Hematopoietic multipotent progenitor cell treated with erythropoietin and hydrocortisone succinate and interleukin-3 and kit ligand, for 15 days (in vitro differentiated cells): ENCODE results near the gene RBMS3.

Experiments used
- DNase-seq: peaks from one replicate; pipeline ENCODE4 v3.0.0-alpha.2; 2015; ENCODE audit warnings: low spot score

The RBMS3 gene

DNA sequence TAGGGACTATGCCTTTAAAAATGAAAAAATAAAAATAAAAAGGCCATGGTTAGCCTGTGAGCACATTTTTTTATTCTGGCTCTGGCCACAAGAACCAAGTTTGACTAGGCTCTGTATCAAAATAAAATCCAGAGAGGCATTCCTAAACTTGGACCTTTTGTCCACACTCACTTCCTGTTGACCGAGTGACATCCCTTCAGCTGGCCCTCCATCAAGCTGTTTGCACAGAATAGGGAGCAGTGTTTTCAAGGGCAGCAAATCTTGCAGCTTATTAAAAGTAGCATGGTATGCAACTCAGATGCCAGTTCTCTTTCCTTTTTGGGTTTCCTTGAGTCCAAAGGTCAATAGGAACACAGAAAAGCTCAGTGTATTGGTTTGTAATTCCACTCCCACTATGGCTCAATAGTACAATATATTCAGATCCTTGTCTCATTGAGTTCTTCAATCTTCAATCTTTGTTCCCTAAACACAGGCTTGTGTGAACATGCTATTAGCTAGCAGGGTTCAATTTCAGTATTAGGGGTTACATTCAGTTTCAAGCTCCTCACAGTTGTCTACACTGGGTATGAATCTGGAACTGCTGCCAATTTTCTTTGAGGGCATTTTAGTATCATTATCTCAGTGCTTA lies 244.5 kb downstream of the RBMS3 start:
- DNase-seq = no peak

DNA sequence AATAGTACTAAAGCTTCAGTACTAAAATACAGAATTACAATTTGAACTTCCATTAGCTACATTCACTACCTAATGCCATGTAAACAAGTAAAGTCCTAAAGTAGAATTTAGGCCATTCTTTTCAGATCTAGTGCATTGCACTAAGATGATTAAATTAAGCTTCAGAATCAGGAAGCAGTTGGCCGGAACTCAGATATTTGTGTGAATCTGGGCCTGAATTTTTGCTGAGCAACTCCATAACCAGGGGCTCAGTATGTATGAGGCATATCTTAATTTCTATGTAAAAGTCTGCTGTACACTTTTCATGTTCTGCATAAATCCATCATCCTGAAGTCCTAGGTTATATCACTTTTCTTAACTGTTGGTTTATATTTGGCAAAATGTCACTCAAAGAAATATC lies 246.4 kb downstream of the RBMS3 start:
- no peak for DNase-seq

DNA sequence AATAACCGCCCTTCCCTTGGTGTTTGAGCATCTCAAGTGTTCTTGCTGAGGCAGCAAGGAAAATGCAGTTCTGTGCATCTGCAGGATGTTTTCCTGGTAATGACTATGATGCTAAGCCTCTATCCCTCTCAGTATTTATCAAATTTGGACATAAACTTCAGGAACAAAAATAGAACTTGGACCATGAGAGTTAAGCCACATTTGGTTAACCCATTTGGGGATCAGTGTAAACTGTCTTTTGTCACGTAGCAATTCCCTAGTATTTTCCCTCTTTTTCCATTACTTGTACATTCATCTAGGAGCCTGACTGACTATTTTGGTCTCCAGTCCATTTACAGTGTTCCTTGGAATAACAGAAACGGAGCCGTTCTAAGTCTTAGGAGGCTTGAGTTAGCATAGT lies 250.8 kb downstream of the RBMS3 start:
- no peak for DNase-seq

DNA sequence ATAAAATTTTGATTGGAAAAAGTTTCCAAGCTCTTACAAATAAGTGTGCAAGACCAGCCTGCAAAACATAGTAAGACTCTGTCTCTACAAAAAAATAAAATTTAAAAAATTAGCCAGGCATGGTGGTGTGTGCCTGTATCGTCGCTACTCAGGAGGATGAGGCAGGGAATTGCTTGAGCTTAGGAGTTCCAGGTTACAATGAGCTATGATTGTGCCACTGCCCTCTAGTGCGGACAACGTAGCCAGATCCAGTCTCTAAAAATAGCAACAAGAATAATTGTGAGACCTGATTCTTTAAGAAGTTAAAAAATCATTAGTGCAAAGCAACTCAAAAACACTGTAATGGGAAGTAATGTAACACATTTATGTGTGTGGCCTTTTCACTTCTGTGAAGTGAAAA lies 251.6 kb downstream of the RBMS3 start:
- no peak for DNase-seq

DNA sequence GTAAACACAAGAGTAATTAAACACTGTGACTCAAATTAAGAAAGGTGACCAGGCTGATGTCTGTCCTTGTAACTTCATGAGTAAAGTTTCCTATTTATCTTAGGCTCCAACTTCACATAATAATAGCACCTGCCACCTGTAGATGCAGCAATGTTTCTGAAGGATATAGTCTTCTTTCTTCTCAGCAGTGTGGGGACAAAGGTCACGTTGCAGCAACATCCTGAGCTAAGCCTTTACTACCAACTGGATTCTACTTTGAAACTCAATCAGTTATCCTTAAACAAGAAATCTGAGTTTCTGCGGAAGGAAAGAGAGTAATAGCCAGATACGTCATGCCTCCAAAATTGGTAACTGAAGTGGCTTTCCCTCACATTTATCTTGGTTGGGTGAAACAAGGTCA lies 253.1 kb downstream of the RBMS3 start:
- no peak for DNase-seq

DNA sequence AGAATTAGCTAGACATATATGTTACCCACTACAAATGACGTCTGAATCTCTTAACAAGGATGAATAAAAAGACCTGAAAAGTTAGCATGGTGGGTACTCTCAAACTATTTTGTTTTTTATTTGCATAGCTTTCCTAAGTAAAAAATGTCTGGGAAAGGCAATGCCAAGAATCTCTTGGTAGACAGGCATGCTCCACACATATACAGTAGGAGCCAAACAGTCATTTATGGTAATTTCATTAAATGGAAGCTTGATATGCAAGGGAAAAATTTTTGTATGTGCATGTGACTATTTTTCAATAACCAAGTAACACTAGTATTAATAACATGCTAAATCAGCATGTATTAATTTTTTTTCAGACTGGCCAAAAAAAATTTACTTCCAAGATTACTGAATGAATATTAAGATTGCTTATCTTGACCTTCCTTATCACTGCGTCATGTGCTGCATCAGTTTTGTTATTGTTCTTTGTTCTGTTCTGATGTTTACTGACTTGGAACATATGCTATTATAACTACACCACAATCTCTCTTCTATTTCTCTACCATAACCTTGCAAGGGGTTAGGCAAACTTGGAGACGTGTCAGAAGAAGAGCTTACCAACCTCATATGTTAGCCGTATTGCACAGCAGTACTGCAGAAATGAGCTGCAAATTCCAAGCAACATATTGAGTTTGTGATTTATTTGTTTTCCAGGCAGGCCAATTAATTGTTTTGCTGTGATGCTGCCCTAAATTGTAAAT lies 255.3 kb downstream of the RBMS3 start:
- no peak for DNase-seq

DNA sequence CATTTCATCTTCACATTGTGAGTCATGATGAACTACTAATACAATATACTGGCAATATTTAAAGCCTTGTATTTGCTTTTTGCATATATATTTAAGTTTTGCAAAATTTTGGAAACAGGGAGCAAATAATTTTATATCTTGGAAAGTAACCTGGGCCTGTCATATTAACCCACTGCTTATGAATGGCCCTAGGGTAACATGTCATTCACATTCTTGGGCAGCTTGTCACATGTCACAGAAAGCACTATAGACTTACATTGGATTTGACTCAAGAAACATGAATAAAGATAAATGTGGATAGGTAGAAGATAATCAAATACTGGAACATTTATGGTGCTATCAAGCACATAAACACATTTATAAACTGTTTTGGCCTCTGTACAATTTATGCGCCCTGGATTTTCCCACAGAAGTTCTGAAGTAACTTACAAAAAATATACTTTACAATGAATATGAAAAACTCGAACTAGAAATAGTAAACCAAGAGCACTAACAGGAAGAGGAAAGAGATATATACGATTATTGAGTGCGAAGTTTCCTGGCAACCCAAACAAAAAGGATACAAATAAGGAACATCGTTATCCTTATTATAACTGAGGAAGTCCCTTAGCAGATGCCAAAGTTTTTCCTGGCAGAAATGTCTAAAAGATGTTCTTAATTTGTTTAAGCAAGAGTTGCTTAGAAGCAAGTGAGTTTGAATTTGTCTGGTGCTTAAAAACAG lies 257.2 kb downstream of the RBMS3 start:
- no peak for DNase-seq

DNA sequence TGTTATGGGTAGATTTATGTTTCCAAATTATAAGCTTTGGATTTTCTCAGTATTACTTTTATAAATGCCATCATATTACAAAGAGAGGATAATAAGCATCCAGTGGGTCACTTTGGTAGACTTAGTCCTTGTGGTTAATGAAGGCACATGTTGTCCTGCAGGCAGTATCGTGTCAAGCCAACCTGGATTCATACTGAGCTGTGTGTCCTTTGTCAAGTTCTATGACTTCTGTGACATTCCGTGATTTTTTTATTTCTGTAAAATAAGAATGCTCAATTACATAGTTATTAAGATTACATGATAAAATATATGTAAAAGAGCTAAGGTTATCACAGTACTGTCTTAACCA lies 257.7 kb downstream of the RBMS3 start:
- no peak for DNase-seq

DNA sequence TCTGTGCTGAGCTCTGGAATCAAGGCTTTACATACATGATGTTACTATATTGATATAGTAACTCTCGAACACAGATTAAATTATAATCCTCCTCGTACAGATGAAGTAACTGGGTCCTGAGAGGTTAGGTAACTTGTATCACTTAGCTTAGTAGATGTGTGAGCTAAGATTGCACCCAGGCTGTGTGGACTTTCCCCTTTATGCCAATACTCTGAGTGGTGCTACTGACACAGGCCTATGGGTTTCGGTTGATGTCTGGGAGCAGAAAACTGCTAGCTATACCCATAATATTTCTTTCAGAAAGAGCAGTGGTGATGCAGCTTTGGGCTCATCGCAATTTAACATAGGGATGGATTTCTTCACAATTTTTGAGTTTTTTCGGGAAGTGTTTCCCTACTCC lies 259.7 kb downstream of the RBMS3 start:
- no peak for DNase-seq

DNA sequence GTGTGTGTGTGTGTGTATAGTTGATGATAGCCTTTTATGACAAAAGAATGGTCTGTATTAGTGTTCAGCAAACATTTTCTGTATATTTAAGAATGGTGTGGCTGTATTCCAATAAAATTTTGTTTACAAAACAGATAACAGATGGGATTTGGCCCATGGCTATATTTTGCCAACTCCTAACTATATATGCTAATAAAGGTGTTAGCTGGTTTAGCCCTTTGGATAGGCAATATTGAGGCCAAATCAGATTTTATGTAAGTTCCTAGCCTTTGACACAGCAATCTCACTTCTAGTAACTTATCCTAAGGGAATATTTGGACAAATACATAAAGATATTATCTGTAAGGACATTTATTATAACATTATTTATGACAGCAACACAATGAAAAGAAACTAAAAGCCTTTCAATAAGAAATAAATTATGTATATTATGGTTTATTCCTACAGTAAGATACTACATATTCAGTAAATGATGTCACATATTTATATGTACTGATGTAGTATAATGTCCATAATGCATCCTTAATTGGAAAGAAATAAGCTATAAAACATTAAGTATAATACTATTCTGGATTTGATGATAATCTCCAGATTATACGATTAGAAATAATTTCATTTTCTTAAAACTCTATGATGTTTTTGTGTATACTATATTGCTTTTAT lies 264.0 kb downstream of the RBMS3 start:
- no peak for DNase-seq

DNA sequence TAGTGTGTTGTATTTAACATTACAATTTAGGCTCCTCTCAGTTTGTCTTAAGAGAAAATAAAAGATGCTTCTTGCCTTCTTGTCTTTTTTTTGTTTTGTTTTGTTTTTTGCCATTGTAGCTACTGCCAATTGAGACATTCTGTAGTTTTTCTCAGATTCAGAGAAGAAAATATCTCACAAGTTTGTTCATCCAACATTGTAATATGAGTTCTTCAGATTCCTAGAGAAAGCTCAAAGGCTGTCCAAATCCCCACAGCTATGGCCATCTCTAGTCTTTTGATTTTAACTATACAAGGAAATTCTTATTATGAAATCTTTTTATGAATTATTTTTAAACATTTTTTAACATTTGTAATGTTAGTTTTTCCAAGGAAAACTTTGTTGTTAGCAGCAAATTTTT lies 264.7 kb downstream of the RBMS3 start:
- no peak for DNase-seq

DNA sequence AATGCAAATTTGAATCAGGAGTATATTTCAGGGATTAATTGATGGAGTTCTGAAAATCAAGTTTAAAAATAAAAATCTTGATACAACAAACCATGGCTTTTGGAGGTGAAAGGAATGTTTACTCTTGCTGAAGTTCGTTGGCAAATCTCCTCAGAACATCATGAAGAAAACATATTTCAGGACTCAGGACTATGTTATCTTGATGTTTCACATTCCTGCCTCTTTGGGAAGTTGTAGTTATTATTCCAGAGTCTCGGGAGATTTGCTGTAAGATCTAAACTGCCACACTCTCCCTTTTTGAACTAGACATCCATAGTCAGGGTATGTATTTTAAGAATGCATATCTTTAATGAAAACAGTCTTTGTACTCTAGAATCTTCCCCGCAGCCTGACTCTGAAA lies 271.2 kb downstream of the RBMS3 start:
- DNase-seq = no peak

DNA sequence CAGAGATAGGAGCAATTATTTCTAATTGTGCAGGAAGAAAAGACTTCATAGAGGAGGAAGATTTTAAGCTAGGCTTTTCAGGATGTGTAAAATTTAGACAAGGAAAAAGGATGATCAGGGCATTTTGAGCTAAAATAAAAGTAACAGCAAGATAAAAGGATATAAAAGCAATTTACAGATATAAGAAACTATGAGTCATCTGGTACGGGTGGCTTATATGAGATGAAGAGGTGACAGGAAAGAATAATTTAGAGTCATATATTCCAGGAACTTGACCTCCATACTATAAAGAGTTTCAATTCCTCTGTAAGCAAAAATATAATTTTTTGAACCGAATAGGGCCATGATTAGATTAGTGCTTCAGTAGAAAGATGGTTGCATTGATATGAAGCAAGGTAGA lies 273.7 kb downstream of the RBMS3 start:
- DNase-seq = no peak

DNA sequence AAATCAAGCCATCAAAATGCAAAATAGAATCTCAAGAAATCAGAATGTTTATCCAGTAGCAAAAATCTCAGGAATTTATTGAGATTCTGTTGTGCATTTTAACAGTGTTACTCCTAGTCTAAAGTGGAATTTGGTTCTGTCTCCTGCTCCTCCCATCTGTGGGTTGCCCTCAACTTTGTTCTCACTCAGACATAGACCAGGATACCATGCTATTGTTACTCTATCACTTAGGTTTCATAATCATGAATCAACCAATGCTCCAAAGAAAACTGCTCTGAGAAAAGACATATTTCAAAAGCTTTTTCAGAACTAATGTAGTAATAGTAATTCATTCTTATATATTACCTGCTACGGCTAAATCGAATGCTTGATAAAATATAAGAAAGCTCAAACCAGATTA lies 274.7 kb downstream of the RBMS3 start:
- DNase-seq = no peak

DNA sequence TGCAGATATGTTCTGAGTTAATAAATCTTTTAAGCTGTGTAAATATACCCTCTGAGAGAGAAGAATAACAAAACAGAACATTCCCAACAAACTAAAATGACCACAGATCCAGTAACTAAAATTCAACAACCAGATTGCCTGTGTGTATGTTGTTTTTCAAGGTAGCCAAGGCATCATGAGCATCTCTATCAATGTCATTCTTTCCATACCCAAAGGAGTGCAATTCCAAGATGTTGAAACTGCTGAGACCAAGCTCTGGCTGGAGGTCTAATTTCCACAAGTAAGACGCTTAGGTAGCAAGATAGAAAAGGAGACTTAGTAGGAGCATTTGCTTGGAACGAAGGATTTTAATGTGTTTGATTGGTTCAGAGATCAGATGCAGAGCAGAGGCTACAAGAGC lies 276.3 kb downstream of the RBMS3 start:
- DNase-seq = no peak

DNA sequence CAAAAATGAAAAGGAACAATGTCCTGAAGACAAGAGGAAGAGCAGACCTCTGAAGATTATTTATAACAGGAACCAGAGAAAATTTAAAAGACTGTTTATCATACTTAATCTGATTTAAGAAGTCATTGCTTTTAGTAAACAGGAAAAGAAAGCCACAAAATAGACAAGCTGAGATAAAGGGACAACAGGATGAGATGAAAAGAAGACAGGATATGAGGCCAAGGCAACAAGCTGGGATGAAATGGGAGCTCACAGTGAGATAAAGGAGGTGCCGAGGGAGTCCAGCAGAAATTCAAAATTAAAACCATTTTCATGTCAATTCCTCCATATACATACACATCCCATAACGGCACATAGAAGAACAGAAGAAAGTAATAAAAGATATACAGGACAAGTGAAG lies 277.0 kb downstream of the RBMS3 start:
- DNase-seq = no peak

DNA sequence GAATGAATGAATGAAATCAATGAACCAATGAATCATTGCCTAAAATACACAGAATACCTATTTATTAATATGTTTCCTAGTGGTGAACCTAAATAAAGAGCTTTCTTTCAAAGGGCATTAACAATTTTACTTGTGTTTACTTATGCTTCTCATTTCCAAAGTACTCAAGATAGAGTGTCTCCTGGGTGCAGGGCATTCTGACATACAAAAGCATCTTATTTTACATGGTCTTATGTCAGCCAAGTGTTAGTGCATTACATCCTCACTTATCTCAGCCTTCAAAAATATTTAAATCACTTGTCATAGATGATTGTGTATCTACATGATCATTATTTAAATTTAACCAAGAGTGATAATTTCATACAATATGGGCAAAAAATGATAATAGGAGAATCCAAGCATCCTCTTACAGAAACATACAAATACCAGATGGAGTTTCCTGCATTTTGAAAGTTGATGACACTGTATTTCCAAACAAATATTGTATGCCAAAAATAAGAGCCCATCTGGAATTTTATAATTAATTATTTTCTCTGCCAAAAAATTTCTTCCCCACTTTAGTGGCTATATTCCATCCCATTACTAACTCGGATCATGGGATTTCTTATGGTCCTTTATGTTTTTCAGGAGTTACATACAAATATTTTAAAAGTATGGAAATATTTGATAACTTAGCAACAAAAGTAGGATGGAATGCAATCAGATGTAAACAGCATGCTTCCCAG lies 279.0 kb downstream of the RBMS3 start:
- no peak for DNase-seq

DNA sequence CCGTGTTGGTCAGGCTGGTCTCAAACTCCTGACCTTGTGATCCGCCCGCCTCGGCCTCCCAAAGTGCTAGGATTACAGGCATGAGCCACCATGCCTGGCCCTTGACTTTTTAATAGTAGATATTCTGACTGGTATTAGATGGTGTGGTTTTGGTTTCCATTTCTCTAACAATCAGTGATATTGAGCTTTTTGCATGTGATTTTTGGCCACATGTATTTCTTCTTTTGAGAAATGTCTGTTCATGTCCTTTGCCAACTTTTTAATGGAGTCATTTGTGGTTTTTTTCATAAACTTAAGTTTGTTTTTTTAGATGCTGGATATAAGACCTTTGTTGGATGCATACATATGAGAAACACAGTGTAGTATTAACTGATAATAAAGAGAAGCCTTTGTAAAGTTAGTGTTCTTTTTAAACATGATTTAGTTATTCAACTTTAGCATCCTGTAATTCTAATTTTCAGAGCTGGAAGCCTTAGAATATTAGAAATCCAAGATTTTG lies 280.8 kb downstream of the RBMS3 start:
- DNase-seq = no peak

DNA sequence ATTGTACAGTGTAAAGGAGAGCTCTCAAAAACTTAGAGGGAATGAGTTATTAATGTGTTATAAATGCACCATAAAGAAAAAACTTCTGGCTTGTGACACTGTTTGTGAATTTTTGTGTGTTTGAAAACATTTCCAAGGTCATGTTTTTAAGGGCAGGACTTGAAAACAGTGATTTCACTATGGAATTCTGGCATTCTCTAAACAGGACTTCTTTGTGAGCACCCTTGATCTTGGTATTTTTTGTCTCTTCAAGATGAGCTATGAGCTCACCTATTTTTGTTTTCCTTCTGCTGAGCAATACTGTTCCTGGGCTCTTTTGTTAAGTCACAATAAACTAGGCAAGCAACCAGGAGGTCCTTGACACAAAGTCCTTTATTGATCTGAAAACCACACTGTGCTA lies 284.4 kb downstream of the RBMS3 start:
- no peak for DNase-seq

DNA sequence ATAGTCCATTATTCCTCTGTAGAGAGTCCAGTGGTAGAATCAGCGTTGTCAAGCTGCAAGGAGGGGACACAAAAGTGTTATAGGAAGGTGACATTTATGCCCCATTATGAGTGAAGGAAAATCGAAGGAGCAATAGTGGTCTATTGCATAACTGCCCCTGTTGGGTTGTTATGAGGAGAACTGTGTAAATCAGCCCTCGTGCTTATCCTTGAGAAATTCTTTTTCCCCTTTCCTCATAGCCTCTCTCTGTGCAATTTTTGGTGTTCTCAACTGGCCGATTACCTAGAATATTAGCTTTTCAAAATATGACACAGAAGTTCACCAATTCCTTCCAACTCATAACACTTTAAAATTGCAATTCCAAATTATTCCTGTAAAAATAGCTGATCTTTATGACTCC lies 286.6 kb downstream of the RBMS3 start:
- no peak for DNase-seq

DNA sequence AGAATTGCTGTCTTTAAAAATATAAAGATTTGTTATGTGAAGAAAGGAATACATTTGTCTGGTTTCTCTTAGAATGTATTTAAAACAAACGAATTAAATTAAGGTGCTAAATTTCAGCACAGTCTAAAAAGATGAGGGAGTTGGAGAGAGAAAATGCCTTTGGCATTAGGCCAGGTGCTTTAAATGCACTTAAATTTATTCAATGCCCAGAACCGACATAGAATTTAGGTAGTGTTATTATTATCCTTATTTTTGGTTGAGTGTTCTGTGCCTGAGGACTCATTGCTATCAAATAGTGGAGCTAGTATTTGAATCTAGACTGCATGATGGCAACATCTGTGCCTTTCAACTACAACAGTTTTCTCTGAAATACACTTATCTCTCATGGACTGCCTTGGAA lies 287.5 kb downstream of the RBMS3 start:
- DNase-seq = no peak

DNA sequence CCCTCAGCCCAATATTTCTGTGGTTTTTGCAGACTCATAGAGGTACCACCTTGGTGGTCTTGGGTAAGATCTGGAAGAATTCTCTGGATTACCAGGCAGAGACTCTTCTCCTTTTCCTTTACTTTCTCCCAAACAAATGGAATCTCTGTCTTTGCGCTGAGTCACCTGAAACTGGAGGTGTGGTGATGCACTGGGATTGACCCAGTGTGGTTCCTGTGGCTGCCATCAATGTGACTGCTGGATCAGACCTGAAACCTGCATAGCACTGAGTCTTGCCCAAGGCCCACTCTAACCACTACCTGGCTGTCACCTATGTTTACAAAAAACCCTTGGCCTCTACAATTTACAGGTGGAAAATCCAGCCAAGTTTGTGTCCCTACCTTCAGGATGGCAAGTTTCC lies 295.3 kb downstream of the RBMS3 start:
- DNase-seq = no peak
